ENCODE results near the gene RASGRF1.

DNA sequence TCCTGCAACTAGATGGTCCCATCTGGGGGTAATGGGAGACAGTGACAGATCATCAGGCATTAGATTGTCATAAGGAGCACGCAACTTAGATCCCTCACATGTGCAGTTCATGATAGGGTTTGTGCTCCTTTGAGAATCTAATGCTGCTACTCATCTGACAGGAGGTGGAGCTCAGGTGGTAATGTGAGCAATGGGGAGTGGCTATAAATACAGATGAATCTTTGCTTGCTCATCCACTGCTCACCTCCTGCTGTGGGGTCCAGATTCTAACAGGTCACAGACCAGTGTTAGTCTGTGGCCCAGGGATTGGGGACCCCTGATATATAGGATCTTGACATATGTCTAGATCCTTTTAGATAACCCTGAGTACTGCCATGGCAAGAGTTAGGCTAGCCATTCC lies 52.7 kb downstream of the RASGRF1 start:
- TF ChIP-seq POLR2A (IDR thresholded peaks at IDR 0.05): no peak
- TF ChIP-seq, protein P1, sequence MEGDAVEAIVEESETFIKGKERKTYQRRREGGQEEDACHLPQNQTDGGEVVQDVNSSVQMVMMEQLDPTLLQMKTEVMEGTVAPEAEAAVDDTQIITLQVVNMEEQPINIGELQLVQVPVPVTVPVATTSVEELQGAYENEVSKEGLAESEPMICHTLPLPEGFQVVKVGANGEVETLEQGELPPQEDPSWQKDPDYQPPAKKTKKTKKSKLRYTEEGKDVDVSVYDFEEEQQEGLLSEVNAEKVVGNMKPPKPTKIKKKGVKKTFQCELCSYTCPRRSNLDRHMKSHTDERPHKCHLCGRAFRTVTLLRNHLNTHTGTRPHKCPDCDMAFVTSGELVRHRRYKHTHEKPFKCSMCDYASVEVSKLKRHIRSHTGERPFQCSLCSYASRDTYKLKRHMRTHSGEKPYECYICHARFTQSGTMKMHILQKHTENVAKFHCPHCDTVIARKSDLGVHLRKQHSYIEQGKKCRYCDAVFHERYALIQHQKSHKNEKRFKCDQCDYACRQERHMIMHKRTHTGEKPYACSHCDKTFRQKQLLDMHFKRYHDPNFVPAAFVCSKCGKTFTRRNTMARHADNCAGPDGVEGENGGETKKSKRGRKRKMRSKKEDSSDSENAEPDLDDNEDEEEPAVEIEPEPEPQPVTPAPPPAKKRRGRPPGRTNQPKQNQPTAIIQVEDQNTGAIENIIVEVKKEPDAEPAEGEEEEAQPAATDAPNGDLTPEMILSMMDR (IDR thresholded peaks at IDR 0.05): no peak
